ENCODE measurements around the gene CNOT9. TPM values are rescaled to one million over a fixed set of nuclear protein-coding genes. Genes with fewer than 3 reads are reported as not detected.
A peak's percentile ranks its signal among the peaks of the same experiment; 100 is the strongest.
"Not testable (repeated sequence)": the region's sequence is repeated elsewhere in the genome, so short reads cannot be mapped to it uniquely, and the experiment has no call there.

CNOT9 gene
- total RNA-seq, 1 experiment from 2014 or later = 73.0 TPM

GRCh38 chr2:218547978-218548377, 20.7 kb upstream of the CNOT9 start:
- Histone ChIP-seq H3K9me3 (ENCODE audit: control insufficient read depth, insufficient read depth, low read depth, low read length) (no peaks in the 10 kb centered on the region), H3K36me3 (ENCODE audit: control insufficient read depth, insufficient read depth, low read length) (peaks cover 48% of the 10 kb centered on the region), H3K4me3 (ENCODE audit: low read depth in 2 of 2, low read length in 2 of 2) (no peak overlapping the region), H3K4me1 (ENCODE audit: control insufficient read depth, insufficient read depth, low read length) (no peaks in the 10 kb centered on the region), H3K27ac (ENCODE audit: low read length) (no peak overlapping the region), H3K27me3 (ENCODE audit: control insufficient read depth, insufficient read depth, low read length) (no peaks in the 10 kb centered on the region)
- ATAC-seq (no peak), DNase-seq (ENCODE audit: low read depth, low spot score) (no peak)
- TF ChIP-seq POLR2AphosphoS5 (IDR thresholded peaks at IDR 0.05; ENCODE audit: low read depth, low read length) = no peak
- TF ChIP-seq REST (IDR thresholded peaks at IDR 0.05; ENCODE audit: insufficient read depth in 1 of 2, low read depth in 2 of 2, low read length in 1 of 2) = no peak
- TF ChIP-seq, protein P1, sequence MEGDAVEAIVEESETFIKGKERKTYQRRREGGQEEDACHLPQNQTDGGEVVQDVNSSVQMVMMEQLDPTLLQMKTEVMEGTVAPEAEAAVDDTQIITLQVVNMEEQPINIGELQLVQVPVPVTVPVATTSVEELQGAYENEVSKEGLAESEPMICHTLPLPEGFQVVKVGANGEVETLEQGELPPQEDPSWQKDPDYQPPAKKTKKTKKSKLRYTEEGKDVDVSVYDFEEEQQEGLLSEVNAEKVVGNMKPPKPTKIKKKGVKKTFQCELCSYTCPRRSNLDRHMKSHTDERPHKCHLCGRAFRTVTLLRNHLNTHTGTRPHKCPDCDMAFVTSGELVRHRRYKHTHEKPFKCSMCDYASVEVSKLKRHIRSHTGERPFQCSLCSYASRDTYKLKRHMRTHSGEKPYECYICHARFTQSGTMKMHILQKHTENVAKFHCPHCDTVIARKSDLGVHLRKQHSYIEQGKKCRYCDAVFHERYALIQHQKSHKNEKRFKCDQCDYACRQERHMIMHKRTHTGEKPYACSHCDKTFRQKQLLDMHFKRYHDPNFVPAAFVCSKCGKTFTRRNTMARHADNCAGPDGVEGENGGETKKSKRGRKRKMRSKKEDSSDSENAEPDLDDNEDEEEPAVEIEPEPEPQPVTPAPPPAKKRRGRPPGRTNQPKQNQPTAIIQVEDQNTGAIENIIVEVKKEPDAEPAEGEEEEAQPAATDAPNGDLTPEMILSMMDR (IDR thresholded peaks at IDR 0.05) = no peak
- no peak for TF ChIP-seq TCF7L2 (IDR thresholded peaks at IDR 0.05; ENCODE audit: low read depth, low read length)
- no peak for TF ChIP-seq SIN3A (IDR thresholded peaks at IDR 0.05; ENCODE audit: borderline replicate concordance, insufficient read depth, low read depth, low read length)
- POLR2A ChIA-PET = no interaction called here
- intact Hi-C loops (cut with micrococcal nuclease; ENCODE audit: unreplicated experiment) (no loop called here), in situ Hi-C loops (cut with HindIII; ENCODE audit: low pct_unique_long_range_greater_than_20kb, low sequenced_read_pairs) (no loop called here)
- CTCF ChIA-PET = no interaction called here
- BruUV-seq (replicated peaks) = no TSS peak

DNA sequence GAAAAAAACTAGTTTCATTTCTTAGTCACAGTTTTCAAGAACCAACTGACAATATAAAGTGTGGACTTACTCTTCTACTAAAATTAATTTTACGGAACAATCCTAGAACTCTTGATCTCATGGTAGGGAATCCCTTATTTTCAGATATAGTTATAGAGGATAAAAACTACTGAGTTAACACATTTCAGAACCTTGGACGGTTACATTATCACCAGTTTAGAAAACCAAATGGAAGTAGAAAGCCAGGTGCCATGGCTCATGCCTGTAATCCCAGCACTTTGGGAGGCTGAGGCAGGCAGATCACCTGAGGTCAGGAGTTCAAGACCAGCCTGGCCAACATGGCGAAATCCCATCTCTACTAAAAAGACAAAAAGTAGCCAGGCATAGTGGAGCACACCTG, 14.4 kb upstream of the CNOT9 start:
- H3K4me1 ChIP-seq (ENCODE audit: control insufficient read depth, insufficient read depth, low read length); POLR2A ChIA-PET; intact Hi-C loops (cut with micrococcal nuclease; ENCODE audit: unreplicated experiment); H3K4me3 ChIP-seq (ENCODE audit: low read depth in 2 of 2, low read length in 2 of 2); H3K27ac ChIP-seq (ENCODE audit: low read length); BruUV-seq (replicated peaks); H3K9me3 ChIP-seq (ENCODE audit: control insufficient read depth, insufficient read depth, low read depth, low read length); DNase-seq (ENCODE audit: low read depth, low spot score); H3K27me3 ChIP-seq (ENCODE audit: control insufficient read depth, insufficient read depth, low read length); in situ Hi-C loops (cut with HindIII; ENCODE audit: low pct_unique_long_range_greater_than_20kb, low sequenced_read_pairs); CTCF ChIA-PET; ATAC-seq: not testable (repeated sequence)
- peaks cover 43% of the 10 kb centered on the region for H3K36me3 ChIP-seq (ENCODE audit: control insufficient read depth, insufficient read depth, low read length)
- TF ChIP-seq REST (IDR thresholded peaks at IDR 0.05; ENCODE audit: insufficient read depth in 1 of 2, low read depth in 2 of 2, low read length in 1 of 2) = peak in 1 of 2 experiments; percentile 44; a peak in 1 of 4 replicates

Data from Panc1 (cell line).